SK-N-SH (cell line): ENCODE results near the gene INPP5A.

Source experiments
- EP300 ChIP-seq, 2 experiments: IDR thresholded peaks; 2 replicates each; pipeline versions ENCODE4 v1.4.0 to v1.6.1; 2012; ENCODE audit warnings: borderline replicate concordance in 1 of 2, low read depth in 1 of 2, low read length in 1 of 2
- GATA2 ChIP-seq: sonication (generic); formaldehyde crosslinking; IDR thresholded peaks from 2 replicates; pipeline ENCODE4 v1.5.0; 2020; ENCODE audit warnings: mild to moderate bottlenecking, missing genetic modification reagents
- SMC3 ChIP-seq: IDR thresholded peaks from 2 replicates; pipeline ENCODE4 v1.6.1; 2012; ENCODE audit warnings: low read depth, low read length, improper control_type of control experiment
- TF ChIP-seq, protein P1 (sequence below): fragments of 200-600 bp; sonication (generic); IDR thresholded peaks from 2 replicates; pipeline ENCODE4 v1.6.1; 2017; ENCODE audit warnings: antibody characterized with exemption, mild to moderate bottlenecking, moderate library complexity

DNA sequence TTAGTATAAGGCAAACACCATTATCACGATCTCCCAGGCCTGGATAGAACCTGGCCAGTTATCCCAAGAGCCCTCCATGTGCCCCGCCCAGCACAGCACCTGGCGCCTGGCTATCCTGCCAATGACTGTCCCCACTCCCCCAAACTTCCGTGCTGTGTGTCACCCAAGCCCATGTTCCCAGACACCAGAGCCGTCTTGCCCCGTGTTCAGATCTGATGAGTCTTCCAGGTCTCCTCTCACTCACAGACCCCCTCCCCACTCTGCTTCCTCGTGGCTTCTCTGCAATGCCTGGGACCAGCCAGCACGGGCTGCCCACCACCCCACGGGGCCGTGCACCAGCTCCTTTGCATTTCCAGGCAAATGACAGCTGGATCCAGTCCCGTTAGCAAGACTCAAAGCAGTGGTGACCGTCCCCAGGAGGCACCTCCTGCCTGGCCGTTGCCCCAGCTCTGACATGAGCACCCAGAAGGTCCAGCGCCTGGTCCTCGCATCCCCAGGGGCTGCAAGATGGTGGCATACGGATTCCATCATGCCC is 43.8 kb upstream of the INPP5A start:
- TF ChIP-seq GATA2 (CRISPR knock-in tag) (no peak), EP300 (IDR thresholded peaks at IDR 0.05; ENCODE audit: borderline replicate concordance in 1 of 2, low read depth in 1 of 2, low read length in 1 of 2) (no peak), SMC3 (no peak)
- TF ChIP-seq, protein P1, sequence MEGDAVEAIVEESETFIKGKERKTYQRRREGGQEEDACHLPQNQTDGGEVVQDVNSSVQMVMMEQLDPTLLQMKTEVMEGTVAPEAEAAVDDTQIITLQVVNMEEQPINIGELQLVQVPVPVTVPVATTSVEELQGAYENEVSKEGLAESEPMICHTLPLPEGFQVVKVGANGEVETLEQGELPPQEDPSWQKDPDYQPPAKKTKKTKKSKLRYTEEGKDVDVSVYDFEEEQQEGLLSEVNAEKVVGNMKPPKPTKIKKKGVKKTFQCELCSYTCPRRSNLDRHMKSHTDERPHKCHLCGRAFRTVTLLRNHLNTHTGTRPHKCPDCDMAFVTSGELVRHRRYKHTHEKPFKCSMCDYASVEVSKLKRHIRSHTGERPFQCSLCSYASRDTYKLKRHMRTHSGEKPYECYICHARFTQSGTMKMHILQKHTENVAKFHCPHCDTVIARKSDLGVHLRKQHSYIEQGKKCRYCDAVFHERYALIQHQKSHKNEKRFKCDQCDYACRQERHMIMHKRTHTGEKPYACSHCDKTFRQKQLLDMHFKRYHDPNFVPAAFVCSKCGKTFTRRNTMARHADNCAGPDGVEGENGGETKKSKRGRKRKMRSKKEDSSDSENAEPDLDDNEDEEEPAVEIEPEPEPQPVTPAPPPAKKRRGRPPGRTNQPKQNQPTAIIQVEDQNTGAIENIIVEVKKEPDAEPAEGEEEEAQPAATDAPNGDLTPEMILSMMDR, result no peak
